Amniotic epithelial cell (primary cell): ENCODE data around the gene MRNIP.
"Not testable (repeated sequence)": the region's sequence is repeated elsewhere in the genome, so short reads cannot be mapped to it uniquely, and the experiment has no call there.

Source experiments
- DNase-seq: peaks from one replicate; pipeline ENCODE4 v3.0.0-alpha.2; 2010; ENCODE audit warnings: low read depth

Gene MRNIP

DNA sequence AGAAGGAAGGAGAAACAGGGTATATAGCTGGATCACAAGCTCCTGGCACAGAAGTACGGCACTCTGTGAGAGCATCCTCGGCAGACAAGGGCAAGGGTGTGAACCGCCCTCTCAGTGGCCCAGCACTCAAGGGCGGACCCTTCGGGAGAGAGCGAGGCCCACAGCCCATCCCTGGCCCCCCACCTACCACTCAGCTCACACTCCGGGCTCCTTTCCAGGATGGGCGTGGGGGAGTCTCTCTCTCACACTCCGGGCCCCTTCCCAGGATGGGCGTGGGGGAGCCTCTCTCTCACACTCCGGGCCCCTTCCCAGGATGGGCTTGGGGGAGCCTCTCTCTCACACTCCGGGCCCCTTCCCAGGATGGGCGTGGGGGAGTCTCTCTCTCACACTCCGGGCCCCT lies 12.9 kb upstream of the MRNIP start:
- DNase-seq: not testable (repeated sequence)

DNA sequence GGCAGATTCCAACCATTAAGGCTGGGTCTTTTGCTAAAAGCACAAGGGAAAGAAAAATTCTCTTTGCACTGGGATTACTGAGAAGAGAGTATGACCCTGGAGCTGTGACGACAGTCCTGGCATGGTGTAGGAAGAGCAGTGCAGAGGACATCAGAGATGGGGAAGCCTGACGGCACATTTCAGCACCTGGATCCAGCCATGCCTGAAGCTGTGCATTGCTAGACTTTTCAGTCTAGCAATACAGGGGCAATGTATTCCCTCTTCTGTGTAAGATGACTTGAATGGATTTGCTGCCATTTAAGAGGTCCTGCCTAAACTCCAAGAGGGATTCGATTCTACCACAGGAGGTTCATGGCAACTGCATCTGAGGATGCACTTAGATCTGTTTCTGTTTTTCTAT lies 12.3 kb upstream of the MRNIP start:
- DNase-seq: no peak

DNA sequence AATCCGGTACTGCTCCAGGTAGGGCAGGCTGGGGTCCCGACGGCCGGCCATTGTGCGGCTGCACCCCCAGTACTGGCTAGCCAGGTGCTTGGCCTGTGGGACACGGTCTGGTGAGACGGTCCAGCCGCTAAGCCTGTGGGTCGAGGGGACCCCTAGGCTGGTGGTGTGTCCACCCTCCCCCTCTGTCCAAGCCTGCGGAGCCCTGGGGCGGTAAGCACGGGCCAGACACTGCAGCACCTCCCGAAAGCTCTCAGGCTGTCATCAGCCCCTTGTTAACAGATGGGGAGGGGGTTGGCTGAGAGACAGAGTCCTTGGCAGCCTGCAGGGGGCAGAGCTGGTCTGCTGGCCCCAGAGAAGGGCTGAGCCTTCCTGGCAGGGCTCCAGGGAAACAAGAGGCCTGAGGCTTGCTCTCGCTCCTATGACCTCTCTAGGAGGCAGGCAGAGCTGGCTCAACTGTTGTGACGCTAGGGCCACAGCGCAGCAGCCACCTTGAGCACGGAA lies 11.8 kb upstream of the MRNIP start:
- no peak for DNase-seq

DNA sequence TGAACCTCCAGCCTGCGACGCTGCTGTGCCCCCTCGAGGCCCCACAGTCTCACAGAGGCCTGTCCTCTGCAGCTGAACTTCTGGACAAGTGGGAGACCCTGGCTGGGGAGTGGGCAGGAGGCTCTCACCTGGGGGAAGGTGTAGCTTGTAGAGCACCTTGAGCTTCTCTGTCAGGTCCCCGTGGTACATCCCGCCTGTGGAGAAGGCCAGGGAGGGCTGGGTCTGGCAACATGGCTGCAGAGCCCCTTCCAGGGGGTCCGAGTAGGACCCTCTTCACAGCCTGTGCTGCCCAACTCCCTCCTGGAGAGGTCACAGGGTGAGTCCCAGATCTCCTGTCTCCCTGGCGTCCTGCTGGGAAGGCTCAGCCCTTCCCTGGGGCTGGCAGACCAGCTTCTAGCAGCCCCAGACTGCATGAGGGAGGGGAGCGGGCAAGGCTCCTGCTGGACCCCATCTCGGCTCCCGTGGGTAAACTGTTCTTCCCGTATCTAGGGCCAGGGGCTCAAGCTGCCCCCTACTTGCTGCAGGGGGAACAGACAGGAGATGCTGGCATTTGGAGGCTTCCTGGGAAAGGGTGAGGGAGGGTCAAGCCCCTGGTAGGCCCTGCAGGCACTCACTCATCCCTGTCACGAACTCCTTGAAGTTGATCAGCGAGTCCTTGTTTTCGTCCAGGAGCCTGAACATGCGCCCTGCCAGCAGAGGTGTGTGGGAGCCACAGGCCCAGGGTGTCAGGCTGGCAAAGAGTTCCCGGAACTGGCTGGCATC lies 11.2 kb upstream of the MRNIP start:
- no peak for DNase-seq

DNA sequence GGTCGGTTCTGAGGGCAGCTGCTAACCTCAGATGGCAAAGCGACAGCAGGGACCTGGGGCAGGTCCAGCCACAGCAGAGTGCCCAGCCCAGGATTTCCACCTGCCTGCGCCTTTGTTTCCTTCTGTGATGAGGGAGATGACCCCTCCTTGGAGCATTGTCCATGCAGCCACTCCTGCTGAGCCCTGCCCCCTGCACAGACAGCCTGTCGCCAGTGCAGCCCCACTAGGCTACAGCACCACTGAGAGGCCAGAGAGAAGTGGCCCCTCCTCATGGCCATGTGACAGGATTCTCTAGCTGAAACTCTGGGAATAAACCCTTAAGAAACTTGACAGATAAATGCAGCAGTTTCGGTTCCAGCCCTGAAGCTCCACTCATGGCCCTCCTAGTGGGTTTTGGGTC lies 10.5 kb upstream of the MRNIP start:
- DNase-seq: no peak

DNA sequence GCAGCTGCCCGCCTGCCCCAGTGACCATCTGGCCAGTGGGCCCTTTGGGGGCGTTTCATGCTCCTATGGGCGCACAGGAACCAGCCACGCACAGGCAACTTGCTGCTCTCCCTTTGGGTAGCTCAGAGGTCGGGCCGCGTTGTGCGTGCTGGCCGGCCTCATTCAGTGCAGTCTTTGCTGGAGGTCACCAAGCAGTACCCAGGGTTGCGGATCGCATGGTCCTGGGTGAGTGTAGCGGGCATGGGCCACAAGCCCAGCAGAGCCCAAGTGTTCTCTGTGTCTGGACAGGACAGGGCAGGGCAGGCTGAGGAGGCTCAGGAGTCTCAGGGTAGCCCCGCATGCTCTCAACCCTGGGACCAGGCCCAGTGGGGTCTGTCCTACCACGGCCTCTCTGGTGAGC lies 9.9 kb upstream of the MRNIP start:
- no peak for DNase-seq

DNA sequence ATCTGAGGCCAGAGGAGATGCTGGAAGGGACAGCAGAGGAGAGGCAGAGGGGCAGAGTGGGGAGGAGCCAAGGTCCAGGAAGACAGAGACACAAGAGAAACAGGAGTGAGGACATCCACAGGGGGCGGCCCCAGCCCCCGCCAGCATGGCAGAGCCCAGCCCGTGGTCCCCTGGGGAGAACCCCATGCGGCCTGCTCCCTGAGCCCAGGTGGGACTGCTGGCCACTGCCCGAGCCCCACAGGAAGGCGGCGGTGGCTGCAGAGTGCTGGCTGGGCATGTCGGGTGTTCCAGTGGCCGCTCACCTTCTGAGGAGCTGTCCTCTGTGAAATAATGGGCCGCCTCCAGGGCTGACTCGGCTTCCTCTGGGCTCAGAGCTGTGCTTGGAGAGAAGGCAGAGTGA lies 8.9 kb upstream of the MRNIP start:
- no peak for DNase-seq

DNA sequence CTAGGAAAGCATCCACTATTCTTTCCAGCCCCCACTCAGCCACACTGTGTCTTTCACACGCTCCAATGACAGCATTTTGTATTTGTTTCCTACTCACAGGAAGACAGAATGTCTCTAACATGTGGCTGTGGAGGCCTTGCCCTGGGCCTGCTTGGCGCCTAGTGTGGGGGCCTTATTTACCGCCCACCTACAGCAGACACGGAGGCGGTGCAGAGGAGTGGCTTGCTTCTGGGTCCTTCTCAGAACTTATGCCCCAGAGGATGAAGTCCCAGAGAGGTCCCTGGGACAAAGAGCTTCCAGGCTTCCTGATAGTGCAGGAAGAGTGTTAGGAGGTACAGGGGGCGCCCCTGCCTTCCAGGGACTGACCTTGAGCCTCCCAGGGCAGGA lies 8.5 kb upstream of the MRNIP start:
- DNase-seq: no peak

DNA sequence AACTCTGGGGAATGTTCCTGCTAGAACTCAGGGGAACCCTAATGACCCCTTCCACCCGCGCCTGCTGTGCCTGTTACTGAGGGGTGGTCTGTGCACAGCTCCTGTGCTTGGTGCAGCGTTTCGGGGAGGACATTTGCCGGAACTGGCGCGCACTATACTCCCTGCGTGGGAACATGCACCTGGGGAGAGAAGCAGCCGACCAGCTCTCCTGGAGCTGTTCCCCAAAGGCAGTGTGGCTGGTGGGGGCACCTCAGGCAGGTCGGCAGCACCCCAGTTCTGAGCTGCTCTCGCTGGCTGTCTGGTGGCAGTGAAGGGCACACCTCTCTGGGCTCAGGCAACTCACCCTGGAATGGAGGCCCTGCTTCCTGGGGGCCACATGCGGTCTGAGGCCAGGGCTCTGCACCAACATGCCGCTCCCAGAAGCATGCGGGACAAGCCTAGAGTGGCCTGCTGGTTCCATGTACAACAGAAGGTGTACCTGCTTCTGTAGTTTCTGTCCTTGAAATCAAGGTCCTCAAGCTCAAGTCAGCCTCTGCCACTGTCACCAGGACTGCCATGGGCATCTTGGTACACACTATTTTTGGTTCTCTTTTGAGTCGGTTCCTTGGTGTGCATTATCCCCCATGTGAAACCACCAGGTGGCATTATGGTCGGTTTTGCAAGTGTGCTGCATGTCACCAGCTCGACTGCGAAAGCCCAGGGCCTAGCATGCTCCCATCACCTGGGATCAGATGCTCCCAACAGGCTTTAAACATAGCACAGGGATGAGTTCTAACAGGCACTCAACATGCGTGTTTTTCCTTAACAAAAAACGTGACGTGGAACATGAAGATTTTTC lies 7.8 kb upstream of the MRNIP start:
- no peak for DNase-seq

DNA sequence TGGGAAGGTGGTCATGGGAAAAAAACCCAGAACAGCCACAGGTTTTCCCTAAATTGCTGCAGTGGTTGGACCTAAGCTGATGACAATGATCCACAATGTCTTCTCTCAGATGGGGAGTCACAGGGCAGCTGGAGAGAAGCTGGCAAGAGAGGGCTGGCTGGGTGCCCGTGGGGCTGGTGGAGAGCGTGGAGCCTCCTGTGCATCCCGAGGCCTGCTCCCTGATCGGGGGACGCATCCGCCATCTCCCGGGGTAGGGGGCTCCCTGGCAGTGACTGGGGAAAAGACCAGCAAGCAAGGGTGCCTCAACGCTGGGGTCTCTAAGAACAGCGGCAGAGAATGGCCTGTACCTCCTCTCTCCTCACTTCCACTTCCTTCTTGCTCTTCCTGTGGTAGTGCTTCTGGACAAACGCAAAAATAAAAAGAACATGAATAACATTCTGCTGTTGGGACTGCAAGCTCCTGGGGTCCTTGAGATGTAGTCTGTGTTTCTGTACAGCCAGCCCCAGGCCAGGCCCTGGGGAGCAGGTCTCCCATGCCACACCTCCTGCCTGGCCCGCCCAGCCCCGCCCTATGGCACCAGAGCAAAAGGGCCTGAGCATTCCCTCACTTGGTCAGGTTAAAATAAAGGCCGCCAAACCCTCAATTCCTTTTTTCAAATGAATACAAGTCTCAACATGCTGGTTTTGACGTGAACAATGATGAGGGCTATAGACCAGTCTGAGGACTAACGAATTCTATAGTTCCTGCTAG lies 7.0 kb upstream of the MRNIP start:
- no peak for DNase-seq

DNA sequence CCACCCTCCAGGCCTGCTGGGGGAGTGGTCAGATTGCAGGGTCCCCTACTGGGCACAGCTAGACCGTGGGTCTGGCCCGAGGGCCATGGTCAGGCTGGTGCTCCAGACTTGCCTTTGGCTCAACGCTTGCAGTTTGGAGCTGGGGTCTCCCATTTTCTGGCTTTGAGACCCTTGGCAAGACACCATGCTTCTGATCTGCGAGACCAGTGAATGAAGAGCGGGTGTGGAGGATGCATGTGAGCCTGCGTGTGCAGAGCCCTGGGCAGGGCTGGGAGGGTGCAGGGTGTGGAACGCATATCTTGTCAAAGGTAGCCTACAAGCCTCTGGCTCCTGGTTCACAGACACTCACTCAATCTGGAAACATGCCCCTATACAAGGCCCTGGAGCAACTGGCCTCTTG lies 6.1 kb upstream of the MRNIP start:
- no peak for DNase-seq

DNA sequence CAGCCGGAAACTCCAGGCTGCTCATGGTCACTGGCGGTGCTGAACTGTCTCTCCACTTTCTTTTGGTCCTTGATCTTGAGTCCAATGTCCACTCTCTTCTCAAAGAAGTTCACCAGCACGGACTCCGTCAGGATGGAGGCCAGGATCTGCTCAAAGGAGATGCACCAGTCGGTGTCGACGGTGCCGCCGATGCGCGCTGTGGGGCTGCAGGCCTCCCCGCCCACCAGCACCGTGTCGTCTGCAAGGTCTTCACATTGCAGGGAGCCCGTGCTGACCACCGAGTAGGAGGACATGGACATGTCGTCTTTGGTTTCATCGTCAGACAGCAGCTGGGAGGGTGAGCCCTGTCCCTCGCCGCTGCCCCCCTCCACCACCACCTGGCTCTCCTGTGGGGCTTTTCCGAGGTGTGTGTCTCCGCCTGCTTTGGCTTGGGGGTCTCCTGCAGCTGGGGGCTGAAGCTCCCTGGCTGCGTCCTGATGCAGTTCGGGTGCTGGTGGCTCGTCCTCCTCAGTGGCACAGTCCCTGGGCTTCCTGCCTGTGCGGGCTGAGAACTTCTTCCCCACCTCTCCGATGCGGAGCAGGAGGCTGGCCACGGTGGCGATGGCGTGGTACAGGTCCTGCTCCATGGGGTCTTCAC lies 5.0 kb upstream of the MRNIP start:
- no peak for DNase-seq

DNA sequence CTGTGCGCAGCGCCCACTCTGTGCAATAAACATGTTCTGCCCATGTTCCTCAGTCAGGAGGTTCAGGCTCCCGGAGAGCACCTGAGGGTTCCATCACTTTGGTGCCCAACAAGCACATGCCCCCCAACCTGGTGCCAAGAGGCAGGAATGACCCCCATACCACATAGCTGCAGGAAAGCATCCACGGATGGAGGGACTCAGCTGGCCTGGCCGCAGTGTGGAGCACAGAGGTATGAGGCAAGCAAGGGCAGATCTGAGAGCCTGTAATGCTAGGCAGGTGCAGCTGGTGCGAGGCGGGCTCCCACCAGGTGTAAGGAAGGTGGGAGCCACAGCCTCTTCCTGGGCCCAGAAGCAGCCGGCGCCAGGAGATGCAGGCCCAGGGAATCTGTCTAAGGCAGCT lies 4.3 kb upstream of the MRNIP start:
- no peak for DNase-seq

DNA sequence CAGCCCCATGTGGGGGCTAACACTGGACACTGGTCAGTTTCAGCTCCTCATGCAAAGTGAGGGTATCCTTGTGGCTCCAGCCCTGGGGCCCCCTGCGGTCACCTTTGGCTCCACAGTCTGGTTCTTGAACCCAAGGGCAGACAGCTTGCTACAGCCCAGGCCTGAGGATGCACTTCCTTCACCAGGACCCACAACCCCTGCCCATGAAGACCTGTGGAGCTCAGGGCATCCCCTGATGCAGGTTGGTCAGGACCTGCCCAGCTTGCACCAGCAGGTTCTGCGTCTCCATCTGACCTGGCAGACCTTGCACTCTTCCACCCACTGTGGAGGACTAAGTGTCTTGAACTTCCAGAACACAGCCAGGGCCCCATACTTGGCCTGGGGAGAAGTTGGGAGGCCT lies 3.7 kb upstream of the MRNIP start:
- no peak for DNase-seq

DNA sequence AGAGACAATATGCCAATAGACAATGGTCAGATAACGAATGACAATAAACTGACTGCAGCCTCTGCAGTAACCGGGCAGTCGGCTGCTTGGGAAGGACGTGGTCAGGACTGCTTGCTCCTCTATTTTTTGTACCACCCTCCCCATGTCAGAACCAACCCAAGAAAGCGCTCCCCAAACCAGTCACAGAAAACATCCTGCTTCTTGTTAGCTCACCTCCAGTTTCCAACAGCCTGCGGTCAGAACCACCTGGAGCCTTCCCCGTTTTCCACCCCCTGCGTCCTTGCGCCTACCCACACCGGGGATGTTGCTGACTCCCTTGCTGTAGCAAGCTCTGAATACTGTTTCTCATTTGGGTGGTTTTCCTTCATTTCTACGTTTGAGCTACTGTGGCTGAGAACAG lies 1.7 kb upstream of the MRNIP start:
- no peak for DNase-seq

DNA sequence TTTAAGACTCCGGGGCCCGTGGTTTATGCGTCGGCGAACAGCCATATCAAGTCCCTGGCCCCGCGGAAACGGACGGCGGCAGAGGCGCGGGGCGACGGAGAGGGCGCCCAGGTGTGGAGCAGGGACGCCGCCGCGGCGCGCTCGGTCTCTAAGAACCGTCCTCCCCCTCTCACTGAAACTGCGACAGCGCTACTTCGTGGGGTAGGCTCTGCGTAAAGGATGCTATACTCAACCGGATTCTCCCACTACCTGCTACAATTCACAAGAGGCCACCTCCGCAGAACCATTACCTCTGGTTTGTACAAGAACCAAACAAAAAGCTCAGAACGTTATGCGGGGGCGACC lies 404 bp downstream of the MRNIP start:
- DNase-seq: no peak

DNA sequence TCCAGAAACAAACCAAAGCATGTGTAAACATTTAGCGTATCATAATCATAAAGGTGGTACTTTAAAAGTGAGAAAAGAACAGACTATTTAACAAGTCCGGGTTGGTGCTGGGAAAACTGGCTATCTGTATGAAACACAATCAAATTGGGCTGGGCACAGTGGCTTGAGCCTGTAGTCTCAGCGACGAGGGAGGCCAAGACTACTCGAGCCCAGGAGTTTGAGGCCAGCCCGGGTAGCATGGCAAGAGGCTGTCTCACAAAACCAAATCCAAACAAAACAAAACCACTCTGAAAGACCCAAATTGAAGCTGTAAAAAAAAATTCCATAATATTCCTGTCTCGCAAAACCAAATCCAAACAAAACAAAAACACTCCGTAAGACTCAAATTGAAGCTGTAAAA lies 4.3 kb downstream of the MRNIP start:
- DNase-seq: no peak

DNA sequence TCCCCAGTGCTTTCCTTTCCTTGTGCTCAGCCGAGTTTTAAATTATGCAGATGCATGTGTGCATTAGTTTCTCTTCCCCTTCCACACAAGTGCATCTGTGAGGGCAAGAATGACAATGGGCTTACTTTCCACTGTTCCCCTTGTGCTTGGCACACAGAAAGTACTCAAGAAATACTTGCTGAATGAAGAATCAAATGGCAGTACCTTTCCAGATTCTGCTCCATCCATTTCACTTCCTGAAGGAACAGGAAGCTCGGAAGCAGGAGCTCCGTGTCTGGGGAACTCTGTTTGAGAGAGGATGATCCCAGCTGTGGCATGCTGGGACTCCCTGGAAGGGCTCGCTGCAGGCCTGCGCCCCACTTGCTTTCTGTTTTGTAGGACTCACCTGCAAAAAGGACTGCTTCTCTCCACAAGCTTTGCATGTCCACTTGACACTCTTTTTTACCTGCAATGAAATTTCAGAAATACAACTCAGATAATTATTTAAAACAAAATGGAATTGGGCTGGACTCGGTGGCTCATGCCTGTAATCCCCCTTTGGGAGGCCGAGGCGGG lies 5.5 kb downstream of the MRNIP start:
- DNase-seq: no peak

DNA sequence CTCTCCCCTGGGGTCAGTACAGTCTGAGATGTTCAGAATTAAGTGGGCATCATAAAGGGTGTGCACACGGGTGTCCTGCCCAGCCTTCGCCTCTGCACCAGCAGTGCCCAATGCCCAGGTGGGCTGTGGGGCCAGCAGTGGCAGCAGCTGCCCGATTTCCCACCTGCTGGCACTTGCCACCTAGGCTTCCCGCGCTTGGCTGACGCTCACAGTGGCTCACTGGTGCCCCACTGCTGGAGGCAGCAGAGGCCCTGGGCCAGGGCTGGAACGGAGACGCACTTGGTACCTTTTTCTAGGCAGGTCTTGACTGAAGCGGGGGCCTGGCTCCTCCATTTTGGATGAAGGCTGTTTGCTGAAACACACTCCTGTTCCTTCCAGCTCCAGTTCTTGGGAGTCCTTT lies 17.0 kb downstream of the MRNIP start:
- no peak for DNase-seq

DNA sequence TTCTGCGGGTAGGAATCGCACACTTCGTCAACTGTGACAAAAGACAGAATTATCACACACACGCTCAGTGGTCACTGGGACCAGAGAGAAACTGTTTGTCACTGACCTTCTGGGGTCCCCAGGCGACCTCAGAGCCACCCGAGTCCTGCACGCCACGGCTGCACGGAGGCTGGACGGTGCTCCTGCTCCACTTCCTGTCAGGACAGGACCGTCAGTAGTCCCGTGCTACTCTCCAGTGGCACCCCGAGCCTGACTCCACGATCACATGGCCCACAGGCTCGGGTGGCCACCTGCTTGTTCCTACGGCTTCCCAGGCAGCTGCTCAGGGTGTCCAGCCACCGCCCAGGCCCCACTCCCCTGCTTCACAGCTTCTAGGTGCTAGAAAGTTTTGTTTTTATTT lies 17.9 kb downstream of the MRNIP start:
- DNase-seq: no peak

DNA sequence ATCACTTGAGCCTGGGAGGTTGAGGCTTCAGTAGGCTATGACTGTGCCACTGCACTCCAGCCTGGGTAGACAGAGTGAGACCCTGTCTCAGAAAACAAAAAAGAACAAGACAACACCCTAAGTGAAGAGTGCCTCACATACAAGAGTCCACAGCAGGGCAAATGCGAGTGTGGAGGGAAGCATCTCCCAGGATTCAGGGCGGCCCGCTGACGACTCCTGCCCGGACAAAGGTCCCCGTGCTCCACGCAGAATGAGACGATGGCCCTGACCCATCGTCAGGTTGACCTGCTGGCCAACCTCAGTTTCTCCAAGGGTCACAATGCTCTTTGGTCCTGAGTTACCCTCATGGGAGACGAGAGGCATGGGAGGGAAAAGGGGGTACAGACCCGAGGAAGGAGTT lies 18.3 kb downstream of the MRNIP start:
- DNase-seq: no peak
